Activated B cell treated with CpG ODN at 0.5 μM for 24 hours (primary cell): ENCODE data around the gene CYP46A1. TPM values are rescaled to one million over a fixed set of nuclear protein-coding genes. Genes with fewer than 3 reads are reported as not detected.

ENCODE experiments used
- ATAC-seq: fragments of 200-7000 bp; cut with Tn5 transposase; one replicate; pipeline ENCODE4 v1.10.0; 2021; ENCODE audit warnings: low read depth, mild to moderate bottlenecking, moderate library complexity
- CTCF ChIA-PET: fragments of 350-600 bp; sonication (Branson Sonifier 250); formaldehyde crosslinking; loops from one replicate; lab custom pipeline; 2021; ENCODE audit warnings: antibody characterized with exemption; lab: Charles Lee
- POLR2A ChIA-PET: fragments of 350-600 bp; sonication (Branson Sonifier 250); formaldehyde crosslinking; loops from one replicate; lab custom pipeline; 2021; ENCODE audit warnings: antibody characterized with exemption; lab: Charles Lee
- DNase-seq: peaks from one replicate; pipeline ENCODE4 v3.0.0; 2022
- H3K27ac Mint-ChIP-seq: one replicate; pipeline ENCODE4 v1.8.0; 2020; ENCODE audit warnings: mixed read lengths
- H3K27me3 Mint-ChIP-seq: one replicate; pipeline ENCODE4 v1.8.0; 2021; ENCODE audit warnings: mixed read lengths
- H3K36me3 Mint-ChIP-seq: one replicate; pipeline ENCODE4 v1.8.0; 2021; ENCODE audit warnings: low read depth, mixed read lengths
- H3K4me1 Mint-ChIP-seq: one replicate; pipeline ENCODE4 v1.8.0; 2021; ENCODE audit warnings: mixed read lengths
- H3K4me3 Mint-ChIP-seq: one replicate; pipeline ENCODE4 v1.8.0; 2020; ENCODE audit warnings: mild to moderate bottlenecking, mixed read lengths
- H3K9me3 Mint-ChIP-seq: one replicate; pipeline ENCODE4 v1.8.0; 2020; ENCODE audit warnings: mixed read lengths
- intact Hi-C: fragments of 100-400 bp; cut with micrococcal nuclease; formaldehyde crosslinking; loops from one replicate; pipeline ENCODE4 v1.15.1; 2024
- total RNA-seq: library from RNA; stranded (reverse); gene quantifications from 2 replicates; pipeline ENCODE4 v1.2.3, GENCODE V29; 2022
- TF ChIP-seq, protein P1 (sequence below): fragments of 200-600 bp; IDR thresholded peaks from one replicate; pipeline ENCODE4 v1.8.0; 2022; ENCODE audit warnings: antibody characterized with exemption, mild to moderate bottlenecking

CYP46A1 gene
- total RNA-seq, 1 donor from 2014 or later, result not detected

DNA sequence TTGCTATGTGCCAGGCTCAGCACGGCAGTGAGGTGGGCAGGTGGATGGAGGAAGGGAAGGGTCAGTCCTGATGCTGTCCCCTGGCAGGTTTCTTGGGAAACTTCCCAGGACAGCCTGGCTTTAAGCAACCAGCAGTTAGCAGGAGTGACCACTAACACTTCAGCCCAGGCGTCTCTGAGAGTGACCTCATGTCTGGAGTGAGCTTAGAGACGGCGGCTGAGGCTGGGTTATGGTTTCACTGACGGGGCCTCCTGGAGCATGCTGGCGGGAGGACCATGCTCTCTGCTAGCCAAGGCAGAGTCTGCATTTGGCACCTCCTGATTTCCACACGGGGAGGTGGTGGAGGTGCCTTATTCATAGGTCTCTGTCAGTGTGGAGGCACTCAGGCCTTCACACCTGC lies 36.7 kb upstream of the CYP46A1 start:
- Mint-ChIP-seq H3K27me3 (peaks cover 38% of the 10 kb centered on the region), H3K36me3 (no peaks in the 10 kb centered on the region), H3K4me1 (no peaks in the 10 kb centered on the region), H3K4me3 (no peak overlapping the region), H3K9me3 (no peaks in the 10 kb centered on the region), H3K27ac (no peak overlapping the region)
- DNase-seq (no peak), ATAC-seq (no peak)
- ChIA-PET POLR2A (no interaction called here), CTCF (no interaction called here)
- TF ChIP-seq, protein P1, sequence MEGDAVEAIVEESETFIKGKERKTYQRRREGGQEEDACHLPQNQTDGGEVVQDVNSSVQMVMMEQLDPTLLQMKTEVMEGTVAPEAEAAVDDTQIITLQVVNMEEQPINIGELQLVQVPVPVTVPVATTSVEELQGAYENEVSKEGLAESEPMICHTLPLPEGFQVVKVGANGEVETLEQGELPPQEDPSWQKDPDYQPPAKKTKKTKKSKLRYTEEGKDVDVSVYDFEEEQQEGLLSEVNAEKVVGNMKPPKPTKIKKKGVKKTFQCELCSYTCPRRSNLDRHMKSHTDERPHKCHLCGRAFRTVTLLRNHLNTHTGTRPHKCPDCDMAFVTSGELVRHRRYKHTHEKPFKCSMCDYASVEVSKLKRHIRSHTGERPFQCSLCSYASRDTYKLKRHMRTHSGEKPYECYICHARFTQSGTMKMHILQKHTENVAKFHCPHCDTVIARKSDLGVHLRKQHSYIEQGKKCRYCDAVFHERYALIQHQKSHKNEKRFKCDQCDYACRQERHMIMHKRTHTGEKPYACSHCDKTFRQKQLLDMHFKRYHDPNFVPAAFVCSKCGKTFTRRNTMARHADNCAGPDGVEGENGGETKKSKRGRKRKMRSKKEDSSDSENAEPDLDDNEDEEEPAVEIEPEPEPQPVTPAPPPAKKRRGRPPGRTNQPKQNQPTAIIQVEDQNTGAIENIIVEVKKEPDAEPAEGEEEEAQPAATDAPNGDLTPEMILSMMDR, result no peak
- intact Hi-C loops, result no loop called here

DNA sequence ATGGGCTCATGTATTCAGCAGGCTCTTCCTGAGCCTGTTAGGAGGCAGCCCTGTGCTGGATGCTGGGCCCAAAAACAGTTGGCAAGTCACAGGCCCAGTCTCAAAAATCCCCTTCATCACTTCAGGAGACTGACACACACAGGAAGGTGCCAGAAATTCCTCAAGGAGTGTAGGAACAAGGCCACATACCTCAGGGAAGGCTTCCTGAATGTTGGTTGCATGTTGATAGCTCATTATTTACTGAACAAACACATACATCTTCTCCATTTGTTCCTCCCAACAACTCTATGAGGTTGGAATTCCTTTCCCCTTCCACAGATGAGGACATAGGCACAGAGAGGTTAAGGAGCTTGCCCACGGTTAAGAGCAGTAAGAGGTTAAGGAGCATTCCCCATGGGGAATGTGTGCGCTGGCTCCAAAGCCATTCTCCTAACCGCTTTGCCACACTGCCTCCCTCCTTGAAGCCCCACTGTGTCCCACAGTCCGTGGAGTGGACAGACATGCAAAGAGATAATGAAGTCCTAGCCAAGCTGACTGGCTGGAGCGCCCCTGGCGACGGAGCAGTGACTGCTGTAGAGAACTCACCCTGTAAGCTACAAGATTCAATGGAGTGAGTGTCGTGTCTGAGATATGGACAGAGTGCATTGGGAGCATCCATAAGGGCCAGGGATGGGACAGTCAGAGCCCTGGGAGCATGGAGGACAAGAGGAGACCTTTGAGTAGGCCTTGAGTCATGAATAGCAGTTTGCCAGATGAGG lies 35.9 kb upstream of the CYP46A1 start:
- intact Hi-C loops, result no loop called here
- ChIA-PET CTCF (no interaction called here), POLR2A (no interaction called here)
- Mint-ChIP-seq H3K9me3 (no peaks in the 10 kb centered on the region), H3K36me3 (no peaks in the 10 kb centered on the region), H3K4me1 (no peaks in the 10 kb centered on the region), H3K27me3 (peaks cover 38% of the 10 kb centered on the region), H3K27ac (no peak overlapping the region), H3K4me3 (no peak overlapping the region)
- no peak for DNase-seq
- no peak for ATAC-seq
- TF ChIP-seq, protein P1, result no peak

DNA sequence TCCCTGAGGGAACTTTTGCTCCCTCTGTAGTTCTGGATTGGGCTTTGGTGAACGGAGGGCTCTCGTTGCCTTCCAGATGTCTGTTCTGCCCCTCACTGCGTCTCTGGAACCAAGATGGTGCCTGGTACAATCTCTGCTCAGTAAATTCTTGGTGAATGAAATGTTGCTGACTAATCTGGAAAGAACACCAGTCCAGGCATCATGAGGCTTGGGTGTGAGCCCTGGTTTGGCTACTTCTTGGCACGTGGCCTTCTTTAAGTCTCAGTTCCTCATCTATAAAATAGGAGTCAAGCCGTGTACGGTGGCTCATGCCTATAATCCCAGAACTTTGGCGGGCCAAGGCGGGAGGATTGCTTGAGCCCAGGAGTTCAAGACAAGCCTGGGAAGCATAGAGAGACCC lies 34.9 kb upstream of the CYP46A1 start:
- Mint-ChIP-seq H3K9me3 (no peaks in the 10 kb centered on the region), H3K4me3 (no peak overlapping the region), H3K27me3 (peaks cover 30% of the 10 kb centered on the region), H3K27ac (no peak overlapping the region), H3K36me3 (no peaks in the 10 kb centered on the region), H3K4me1 (no peaks in the 10 kb centered on the region)
- ChIA-PET POLR2A (no interaction called here), CTCF (no interaction called here)
- TF ChIP-seq, protein P1, result no peak
- no peak for DNase-seq
- intact Hi-C loops, result no loop called here
- ATAC-seq, result no peak

DNA sequence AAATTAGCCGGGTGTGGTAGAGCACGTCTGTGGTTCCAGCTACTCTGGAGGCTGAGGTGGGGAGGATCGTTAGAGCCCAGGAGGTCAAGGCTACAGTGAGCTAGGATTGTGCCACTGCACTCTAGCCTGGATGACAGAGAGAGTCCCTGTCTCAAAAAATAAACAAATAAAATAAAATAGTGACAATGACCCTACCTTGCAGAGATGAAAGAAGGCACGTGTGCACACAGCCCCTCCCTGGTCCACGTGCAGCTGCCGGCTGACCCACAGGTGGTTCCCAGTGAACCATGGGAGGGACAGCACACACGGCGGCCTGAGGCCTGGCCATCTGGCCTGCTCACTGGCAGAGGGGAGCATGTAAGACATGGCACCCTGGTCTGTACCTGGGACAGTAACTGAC lies 34.5 kb upstream of the CYP46A1 start:
- Mint-ChIP-seq H3K4me3 (no peak overlapping the region), H3K36me3 (no peaks in the 10 kb centered on the region), H3K27me3 (peaks cover 33% of the 10 kb centered on the region), H3K4me1 (no peaks in the 10 kb centered on the region), H3K9me3 (no peaks in the 10 kb centered on the region), H3K27ac (no peak overlapping the region)
- intact Hi-C loops, result no loop called here
- ChIA-PET POLR2A (no interaction called here), CTCF (no interaction called here)
- no peak for DNase-seq
- no peak for ATAC-seq
- TF ChIP-seq, protein P1, result no peak

DNA sequence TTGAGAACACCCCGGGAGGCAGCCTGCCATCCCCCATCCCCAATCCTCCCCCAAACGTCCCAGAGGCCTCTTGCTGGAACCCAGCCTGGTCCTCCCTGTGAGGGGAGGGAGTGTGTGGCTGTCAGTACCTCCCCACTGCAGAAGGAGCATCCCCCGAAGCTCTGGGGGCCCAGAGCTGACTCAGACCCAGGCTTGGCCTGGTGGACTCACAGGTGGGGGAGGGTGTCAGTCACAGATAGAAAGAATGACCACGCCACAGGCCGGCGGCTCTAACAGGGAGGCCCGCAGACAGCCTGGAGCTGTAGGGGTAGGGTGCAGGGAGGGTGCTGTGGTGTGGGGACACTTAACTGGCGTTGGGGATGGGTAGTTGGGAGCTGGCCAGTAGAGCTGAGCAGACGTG lies 33.9 kb upstream of the CYP46A1 start:
- DNase-seq, result no peak
- no peak for ATAC-seq
- CTCF ChIA-PET, result no interaction called here
- H3K4me3 Mint-ChIP-seq, result no peak overlapping the region
- intact Hi-C loops, result no loop called here
- H3K4me1 Mint-ChIP-seq, result no peaks in the 10 kb centered on the region
- TF ChIP-seq, protein P1, result no peak
- no peak overlapping the region for H3K27ac Mint-ChIP-seq
- no peaks in the 10 kb centered on the region for H3K36me3 Mint-ChIP-seq
- POLR2A ChIA-PET, result no interaction called here
- no peaks in the 10 kb centered on the region for H3K9me3 Mint-ChIP-seq
- peaks cover 37% of the 10 kb centered on the region for H3K27me3 Mint-ChIP-seq
